Measurements from ENCODE around the gene EIF3K.

Gene EIF3K

DNA sequence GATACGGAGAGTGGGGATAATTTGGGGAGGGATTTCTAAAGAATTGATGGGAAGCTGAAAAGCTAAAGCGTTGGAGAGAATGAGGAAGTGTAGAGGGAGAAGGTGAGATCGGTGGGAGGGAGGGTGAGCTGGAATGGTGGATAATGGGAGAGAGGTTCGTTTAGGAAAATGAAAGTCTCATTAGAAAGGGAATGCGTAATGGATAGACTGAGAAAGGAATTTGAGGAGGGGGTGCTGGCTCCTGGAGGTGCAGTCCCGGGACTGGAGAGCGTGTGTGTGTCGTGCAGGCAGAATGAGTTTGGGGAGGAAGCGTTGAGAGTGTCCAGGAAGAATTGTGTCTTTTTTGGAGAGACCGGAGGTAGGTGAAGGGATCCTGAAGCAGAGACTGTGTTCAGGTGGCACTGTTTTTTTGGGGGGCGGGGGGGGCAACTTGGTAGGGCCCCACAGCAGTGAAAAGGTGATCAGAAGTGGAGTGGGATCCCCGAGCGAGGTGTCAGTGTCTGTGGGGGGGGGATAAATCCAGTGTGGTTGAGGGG is 29.8 kb downstream of the EIF3K start:
- no peak for TF ChIP-seq EP300 (IDR thresholded peaks at IDR 0.05; ENCODE audit: borderline replicate concordance)
- no peak for TF ChIP-seq TAF1 (IDR thresholded peaks at IDR 0.05; ENCODE audit: low read depth)
- TF ChIP-seq CEBPB (IDR thresholded peaks at IDR 0.05), result no peak
- TF ChIP-seq EGR1 (IDR thresholded peaks at IDR 0.05), result no peak
- TF ChIP-seq, protein P1, sequence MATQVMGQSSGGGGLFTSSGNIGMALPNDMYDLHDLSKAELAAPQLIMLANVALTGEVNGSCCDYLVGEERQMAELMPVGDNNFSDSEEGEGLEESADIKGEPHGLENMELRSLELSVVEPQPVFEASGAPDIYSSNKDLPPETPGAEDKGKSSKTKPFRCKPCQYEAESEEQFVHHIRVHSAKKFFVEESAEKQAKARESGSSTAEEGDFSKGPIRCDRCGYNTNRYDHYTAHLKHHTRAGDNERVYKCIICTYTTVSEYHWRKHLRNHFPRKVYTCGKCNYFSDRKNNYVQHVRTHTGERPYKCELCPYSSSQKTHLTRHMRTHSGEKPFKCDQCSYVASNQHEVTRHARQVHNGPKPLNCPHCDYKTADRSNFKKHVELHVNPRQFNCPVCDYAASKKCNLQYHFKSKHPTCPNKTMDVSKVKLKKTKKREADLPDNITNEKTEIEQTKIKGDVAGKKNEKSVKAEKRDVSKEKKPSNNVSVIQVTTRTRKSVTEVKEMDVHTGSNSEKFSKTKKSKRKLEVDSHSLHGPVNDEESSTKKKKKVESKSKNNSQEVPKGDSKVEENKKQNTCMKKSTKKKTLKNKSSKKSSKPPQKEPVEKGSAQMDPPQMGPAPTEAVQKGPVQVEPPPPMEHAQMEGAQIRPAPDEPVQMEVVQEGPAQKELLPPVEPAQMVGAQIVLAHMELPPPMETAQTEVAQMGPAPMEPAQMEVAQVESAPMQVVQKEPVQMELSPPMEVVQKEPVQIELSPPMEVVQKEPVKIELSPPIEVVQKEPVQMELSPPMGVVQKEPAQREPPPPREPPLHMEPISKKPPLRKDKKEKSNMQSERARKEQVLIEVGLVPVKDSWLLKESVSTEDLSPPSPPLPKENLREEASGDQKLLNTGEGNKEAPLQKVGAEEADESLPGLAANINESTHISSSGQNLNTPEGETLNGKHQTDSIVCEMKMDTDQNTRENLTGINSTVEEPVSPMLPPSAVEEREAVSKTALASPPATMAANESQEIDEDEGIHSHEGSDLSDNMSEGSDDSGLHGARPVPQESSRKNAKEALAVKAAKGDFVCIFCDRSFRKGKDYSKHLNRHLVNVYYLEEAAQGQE (IDR thresholded peaks at IDR 0.05; ENCODE audit: low read depth), result no peak
- no peak for TF ChIP-seq RAD21 (IDR thresholded peaks at IDR 0.05; ENCODE audit: low read depth)
- no peak for TF ChIP-seq FOXM1 (IDR thresholded peaks at IDR 0.05; ENCODE audit: borderline replicate concordance, low read depth)
- no peak for TF ChIP-seq TEAD4 (IDR thresholded peaks at IDR 0.05)
- no peak for TF ChIP-seq YY1 (IDR thresholded peaks at IDR 0.05; ENCODE audit: low read depth)
- TF ChIP-seq, protein P2, sequence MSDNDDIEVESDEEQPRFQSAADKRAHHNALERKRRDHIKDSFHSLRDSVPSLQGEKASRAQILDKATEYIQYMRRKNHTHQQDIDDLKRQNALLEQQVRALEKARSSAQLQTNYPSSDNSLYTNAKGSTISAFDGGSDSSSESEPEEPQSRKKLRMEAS (IDR thresholded peaks at IDR 0.05), result no peak
- TF ChIP-seq NFIC (IDR thresholded peaks at IDR 0.05), result no peak
- TF ChIP-seq ZBTB7A (IDR thresholded peaks at IDR 0.05; ENCODE audit: low read depth), result no peak
- no peak for TF ChIP-seq USF1 (IDR thresholded peaks at IDR 0.05)
- no peak for TF ChIP-seq TCF12 (IDR thresholded peaks at IDR 0.05; ENCODE audit: low read depth)
- no peak for TF ChIP-seq CREB1 (IDR thresholded peaks at IDR 0.05; ENCODE audit: low read depth)

DNA sequence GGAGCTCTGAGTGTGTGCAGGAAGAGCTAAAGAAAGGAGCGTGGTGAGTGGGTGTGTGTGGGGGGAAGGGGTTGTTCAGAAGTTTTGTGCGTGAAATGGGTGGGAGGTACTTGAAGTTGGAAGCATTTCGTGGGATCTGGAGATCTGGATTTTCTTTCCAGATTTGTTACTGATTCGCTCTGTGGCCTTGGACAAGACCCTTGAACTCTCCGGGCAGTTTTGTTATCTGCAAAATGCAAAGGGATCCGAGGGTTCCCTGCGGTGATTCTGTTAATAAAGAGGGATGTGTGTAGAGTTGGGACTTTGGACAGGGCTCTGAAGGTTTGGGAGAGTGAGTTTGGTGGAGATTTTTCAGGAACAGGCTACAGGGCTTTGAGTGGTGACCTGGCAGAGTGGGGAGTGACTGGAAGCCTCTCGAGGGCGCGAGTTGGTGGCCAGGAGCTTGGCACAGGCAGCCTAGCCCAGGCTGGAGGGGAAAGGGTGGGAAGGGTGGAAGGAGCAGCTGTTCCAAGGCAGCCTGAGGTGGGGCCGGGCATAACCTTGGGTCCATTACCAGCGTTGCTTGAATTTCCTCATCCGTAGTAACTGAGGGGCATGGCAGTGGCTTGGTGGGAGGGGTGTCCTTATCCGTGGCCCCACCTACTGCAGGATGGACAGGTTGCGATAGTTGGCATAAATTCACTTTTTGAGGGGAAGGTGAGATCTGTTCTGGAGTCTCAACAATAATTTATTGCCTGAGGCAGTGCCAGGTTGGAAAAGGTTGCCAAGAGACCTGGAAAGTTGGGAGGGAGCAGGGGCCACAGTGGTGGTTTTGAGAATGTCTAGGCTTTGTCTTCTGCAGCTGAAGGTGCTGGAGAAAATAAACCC is 30.6 kb downstream of the EIF3K start:
- TF ChIP-seq TCF12 (IDR thresholded peaks at IDR 0.05; ENCODE audit: low read depth) (no peak), NFIC (IDR thresholded peaks at IDR 0.05) (peak; percentile 66), ZBTB7A (IDR thresholded peaks at IDR 0.05; ENCODE audit: low read depth) (0 out of 2 replicates have a peak, but pooled peaks have one; percentile 32), RAD21 (IDR thresholded peaks at IDR 0.05; ENCODE audit: low read depth) (0 out of 2 replicates have a peak, but pooled peaks have one; percentile 1), TEAD4 (IDR thresholded peaks at IDR 0.05) (no peak)
- TF ChIP-seq, protein P2 (IDR thresholded peaks at IDR 0.05), result peak; percentile 5; the same call in 1 of the 2 replicates

DNA sequence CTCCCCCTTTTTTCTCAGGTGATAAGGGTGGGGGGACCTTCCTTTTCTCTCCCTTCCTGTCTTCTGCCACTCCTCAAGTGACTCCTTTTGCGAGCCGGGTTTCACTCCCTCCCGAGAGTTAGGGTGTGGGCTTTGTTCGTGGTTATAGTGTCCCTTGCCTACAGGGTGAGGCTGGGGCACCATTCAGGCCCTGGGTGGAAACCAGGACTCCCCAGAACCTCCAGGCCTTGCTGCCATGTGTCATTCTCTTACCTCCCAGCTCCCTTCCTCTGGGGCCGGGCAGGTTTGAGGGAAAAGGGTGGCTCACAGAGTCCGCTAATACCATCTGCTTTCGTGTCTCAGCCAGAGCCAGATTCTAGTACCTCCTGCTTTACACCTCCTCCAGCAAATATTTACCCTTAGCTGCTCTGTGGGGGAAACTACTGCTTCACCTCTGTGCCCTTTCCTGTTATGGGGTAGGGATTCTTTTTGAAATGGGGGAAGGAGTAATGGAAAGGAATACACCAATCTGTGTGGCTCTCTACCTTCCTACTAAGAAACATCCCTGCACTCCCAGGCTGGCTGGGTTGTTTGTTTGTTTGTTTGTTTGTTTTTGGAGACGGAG is 31.3 kb downstream of the EIF3K start:
- TF ChIP-seq CEBPB (IDR thresholded peaks at IDR 0.05) (no peak), CREB1 (IDR thresholded peaks at IDR 0.05; ENCODE audit: low read depth) (no peak), EP300 (IDR thresholded peaks at IDR 0.05; ENCODE audit: borderline replicate concordance) (no peak), NFIC (IDR thresholded peaks at IDR 0.05) (no peak), TCF12 (IDR thresholded peaks at IDR 0.05; ENCODE audit: low read depth) (no peak), USF1 (IDR thresholded peaks at IDR 0.05) (no peak)
- TF ChIP-seq, protein P2 (IDR thresholded peaks at IDR 0.05), result no peak

GRCh38 chr19:38650911-38651584 is 32.1 kb downstream of the EIF3K start:
- no peak for TF ChIP-seq TEAD4 (IDR thresholded peaks at IDR 0.05)
- TF ChIP-seq TAF1 (IDR thresholded peaks at IDR 0.05; ENCODE audit: low read depth), result no peak
- TF ChIP-seq FOXM1 (IDR thresholded peaks at IDR 0.05; ENCODE audit: borderline replicate concordance, low read depth), result no peak
- TF ChIP-seq EGR1 (IDR thresholded peaks at IDR 0.05), result no peak
- TF ChIP-seq, protein P2 (IDR thresholded peaks at IDR 0.05), result no peak
- no peak for TF ChIP-seq RAD21 (IDR thresholded peaks at IDR 0.05; ENCODE audit: low read depth)
- no peak for TF ChIP-seq ZBTB7A (IDR thresholded peaks at IDR 0.05; ENCODE audit: low read depth)
- TF ChIP-seq EP300 (IDR thresholded peaks at IDR 0.05; ENCODE audit: borderline replicate concordance), result no peak
- TF ChIP-seq YY1 (IDR thresholded peaks at IDR 0.05; ENCODE audit: low read depth), result no peak
- TF ChIP-seq CEBPB (IDR thresholded peaks at IDR 0.05), result no peak
- no peak for TF ChIP-seq NFIC (IDR thresholded peaks at IDR 0.05)
- TF ChIP-seq, protein P1 (IDR thresholded peaks at IDR 0.05; ENCODE audit: low read depth), result no peak
- TF ChIP-seq TCF12 (IDR thresholded peaks at IDR 0.05; ENCODE audit: low read depth), result no peak
- no peak for TF ChIP-seq CREB1 (IDR thresholded peaks at IDR 0.05; ENCODE audit: low read depth)
- no peak for TF ChIP-seq USF1 (IDR thresholded peaks at IDR 0.05)

Measured in Ishikawa (cell line).